GM12878 (cell line): Measurements from ENCODE around the gene TRERF1. TPM values are rescaled to one million over a fixed set of nuclear protein-coding genes. Genes with fewer than 3 reads are reported as not detected.

ENCODE experiments used
- ATAC-seq: fragments of 200-7000 bp; cut with Tn5 transposase; 3 replicates; pipeline ENCODE4 v1.9.1; 2020; ENCODE audit warnings: mild to moderate bottlenecking, moderate library complexity
- BruUV-seq: library from RNA; stranded (reverse); fragments of 400-500 nt; replicated peaks from 2 replicates; lab custom pipeline; 2021; lab: Mats Ljungman, UMichigan
- CTCF ChIA-PET: fragments of 300-600 bp; sonication (Branson Sonifier 250); formaldehyde crosslinking; extraction: SDS; loops from one replicate; lab custom pipeline; 2021; ENCODE audit warnings: inconsistent platforms; lab: Yijun Ruan, JAX
- POLR2A ChIA-PET: fragments of 350-600 bp; formaldehyde crosslinking; extraction: SDS; loops from one replicate; lab custom pipeline; 2021; ENCODE audit warnings: inconsistent platforms; lab: Charles Lee
- RAD21 ChIA-PET: fragments of 300-600 bp; sonication (Branson Sonifier 250); formaldehyde crosslinking; loops from one replicate; lab custom pipeline; 2023; ENCODE audit warnings: antibody characterized with exemption; ENCODE audit not compliant: unreplicated experiment; lab: Charles Lee
- SMC1A ChIA-PET: fragments of 300-600 bp; sonication (Branson Sonifier 250); formaldehyde crosslinking; loops from one replicate; lab custom pipeline; 2023; ENCODE audit not compliant: unreplicated experiment, uncharacterized antibody; lab: Charles Lee
- DNase-seq: peaks from one replicate; pipeline ENCODE4 v3.0.0-alpha.2; 2011; ENCODE audit warnings: low read depth, low spot score
- FAIRE-seq: peaks from 3 replicates; lab custom pipeline; 2011; peaks lifted over from hg19 to GRCh38; lab: Jason Lieb, UNC
- H2AFZ ChIP-seq: 2 replicates; pipeline ENCODE4 v1.6.0; 2011; ENCODE audit warnings: low read depth, low read length, control low read depth; ENCODE audit not compliant: control insufficient read depth
- H3K27ac ChIP-seq: 2 replicates; pipeline ENCODE4 v1.5.1; 2011; ENCODE audit warnings: control low read depth; ENCODE audit not compliant: control insufficient read depth, insufficient read depth
- H3K27me3 ChIP-seq, 2 experiments: replicated peaks in 1 of 2; 2 replicates each; pipeline versions ENCODE4 v1.6.0 to v1.6.1; 2011; ENCODE audit warnings: low read length in 1 of 2; ENCODE audit not compliant: control insufficient read depth in 2 of 2, insufficient read depth in 2 of 2
- H3K36me3 ChIP-seq, 2 experiments: 2 replicates each; pipeline ENCODE4 v1.5.1; 2011; ENCODE audit warnings: low read length in 1 of 2; ENCODE audit not compliant: control insufficient read depth in 2 of 2, insufficient read depth in 2 of 2
- H3K4me1 ChIP-seq: 2 replicates; pipeline ENCODE4 v1.6.1; 2011; ENCODE audit warnings: mild to moderate bottlenecking, low read length, moderate library complexity, mixed read lengths; ENCODE audit not compliant: control insufficient read depth, insufficient read depth
- H3K4me2 ChIP-seq: 2 replicates; pipeline ENCODE4 v1.6.0; 2011; ENCODE audit warnings: control low read depth; ENCODE audit not compliant: control insufficient read depth, insufficient read depth
- H3K4me3 ChIP-seq: fragments of 200-600 bp; sonication (generic); 2 replicates; pipeline ENCODE4 v1.5.1; 2016
- H3K79me2 ChIP-seq: 2 replicates; pipeline ENCODE4 v1.6.0; 2011; ENCODE audit warnings: low read length; ENCODE audit not compliant: control insufficient read depth, insufficient read depth
- H3K9ac ChIP-seq: 2 replicates; pipeline ENCODE4 v1.8.0; 2011; ENCODE audit warnings: low read length, control low read depth, mixed read lengths; ENCODE audit not compliant: control insufficient read depth, insufficient read depth
- H3K9me3 ChIP-seq: replicated peaks from 3 replicates; pipeline ENCODE4 v1.5.1; 2011; ENCODE audit warnings: mild to moderate bottlenecking, low read length; ENCODE audit not compliant: control insufficient read depth, insufficient read depth
- H4K20me1 ChIP-seq: 2 replicates; pipeline ENCODE4 v1.6.0; 2011; ENCODE audit not compliant: control insufficient read depth, insufficient read depth
- ATF2 ChIP-seq: IDR thresholded peaks from 2 replicates; pipeline ENCODE4 v1.6.1; 2012; ENCODE audit warnings: low read length, inconsistent platforms
- BCL11A ChIP-seq: IDR thresholded peaks from 2 replicates; pipeline ENCODE4 v1.6.1; 2011; ENCODE audit warnings: low read depth, low read length
- CREM ChIP-seq: IDR thresholded peaks from 2 replicates; pipeline ENCODE4 v1.6.1; 2014; ENCODE audit warnings: antibody characterized with exemption, low read depth
- HCFC1 ChIP-seq: fragments of 150-350 bp; IDR thresholded peaks from 2 replicates; pipeline ENCODE4 v1.6.1; 2014; ENCODE audit warnings: low read length
- NFYA ChIP-seq: IDR thresholded peaks from 2 replicates; pipeline ENCODE4 v1.6.1; 2011; ENCODE audit warnings: low read depth, mild to moderate bottlenecking, low read length, improper control_type of control experiment, borderline replicate concordance
- NFYB ChIP-seq: IDR thresholded peaks from 2 replicates; pipeline ENCODE4 v1.6.1; 2011; ENCODE audit warnings: low read depth, mild to moderate bottlenecking, low read length, improper control_type of control experiment, moderate library complexity; ENCODE audit not compliant: insufficient read depth
- POLR2AphosphoS2 ChIP-seq: IDR thresholded peaks from 2 replicates; pipeline ENCODE4 v1.6.1; 2011; ENCODE audit warnings: low read depth, mild to moderate bottlenecking, low read length, improper control_type of control experiment, moderate library complexity
- REST ChIP-seq: IDR thresholded peaks from 2 replicates; pipeline ENCODE4 v1.6.1; 2012; ENCODE audit warnings: mild to moderate bottlenecking, low read depth, low read length
- SMC3 ChIP-seq: IDR thresholded peaks from 2 replicates; pipeline ENCODE4 v1.6.1; 2011; ENCODE audit warnings: low read length, improper control_type of control experiment, borderline replicate concordance
- ZBED1 ChIP-seq: IDR thresholded peaks from 2 replicates; pipeline ENCODE4 v1.6.1; 2016; ENCODE audit warnings: borderline replicate concordance
- WGBS: methylation state at CpG from one replicate; pipeline ENCODE4 v1.1.6; 2016; ENCODE audit warnings: low lambda C conversion rate; ENCODE audit not compliant: insufficient replicate concordance, insufficient coverage; ENCODE audit errors: missing lambda C conversion rate; 5-methylcytosine and 5-hydroxymethylcytosine counted together
- in situ Hi-C: fragments of 300-500 bp; cut with MboI; formaldehyde crosslinking; loops from 9 replicates; pipeline ENCODE4 v1.14.3; 2018; ENCODE audit warnings: mixed read lengths
- intact Hi-C: fragments of 100-400 bp; cut with micrococcal nuclease; formaldehyde crosslinking; loops from one replicate; pipeline ENCODE4 v1.14.2; 2022; ENCODE audit not compliant: unreplicated experiment
- polyA plus RNA-seq, 11 experiments: library from polyadenylated mRNA; depleted of rRNA in 4 of 11; unstranded in 6 of 11; stranded (reverse) in 5 of 11; fragments of >200 nt; fragmentation: Nextera tagmentation in 4 of 11; fragmentation: Illumina TruSeq in 1 of 11; extraction: Ambion mirVana in 4 of 11; extraction: Trizol in 1 of 11; gene quantifications; 1 replicate in 1 of 11; 2 replicates in 10 of 11; pipeline versions ENCODE4 v1.2.1 to v1.2.3, GENCODE V29; 2011 to 2016; ENCODE audit warnings: inconsistent platforms in 2 of 11, missing spikeins in 2 of 11, low read depth in 1 of 11
- total RNA-seq, 4 experiments: library from RNA; depleted of rRNA in 3 of 4; stranded (reverse); fragments of >200 nt in 3 of 4; fragmentation: Illumina TruSeq in 1 of 4; extraction: Trizol in 1 of 4; gene quantifications; 2 replicates each; pipeline versions ENCODE4 v1.2.1 to v1.2.3, GENCODE V29; 2013 to 2021

The TRERF1 gene
- total and polyA plus RNA-seq, 10 of the 15 experiments (the other 5 are each of a cell fraction or from before 2014, with no cell fraction given) = 2.2 to 19.4 (median 7.2) TPM

- no peaks in the 10 kb centered on the region for H3K9me3 ChIP-seq
- H3K4me3 ChIP-seq = no peak overlapping the region
- no peak for TF ChIP-seq REST
- no peak for TF ChIP-seq HCFC1
- no peak for TF ChIP-seq ATF2
- TF ChIP-seq NFYB = no peak
- TF ChIP-seq POLR2AphosphoS2 = no peak
- TF ChIP-seq NFYA = no peak
- no peak for TF ChIP-seq SMC3
- TF ChIP-seq ZBED1 = no peak
- no peak for TF ChIP-seq CREM
- no peak for TF ChIP-seq BCL11A
- no TSS peak for BruUV-seq
- H3K36me3 ChIP-seq = no peaks in the 10 kb centered on the region
- no peak overlapping the region for H3K9ac ChIP-seq
- no peaks in the 10 kb centered on the region for H3K79me2 ChIP-seq
- no peaks in the 10 kb centered on the region; a peak in 1 of 4 replicates for H3K27me3 ChIP-seq
- in situ Hi-C loops = no loop called here
- no peak overlapping the region for H2AFZ ChIP-seq
- POLR2A ChIA-PET = no interaction called here
- 71% methylated on average over 10 of the region's 10 CpGs for WGBS
- H4K20me1 ChIP-seq = no peaks in the 10 kb centered on the region
- no peaks in the 10 kb centered on the region for H3K4me1 ChIP-seq
- CTCF ChIA-PET = interaction anchor here (0.9 kb wide), 2 partner anchors 32 to 51 kb away, joined by 3 read pairs; no protein-coding TSS in a partner anchor
- no peak overlapping the region for H3K27ac ChIP-seq
- FAIRE-seq (no peak), DNase-seq (no peak), ATAC-seq (no peak)
- H3K4me2 ChIP-seq = no peak overlapping the region
- intact Hi-C loops = no loop called here
- RAD21 ChIA-PET = no interaction called here
- SMC1A ChIA-PET = no interaction called here
These were observed 266.1 kb downstream of the TRERF1 start for GRCh38 chr6:42185597-42185996.
